NOMO-1 treated with DMSO at 0.1 percent for 48 hours (cell line): ENCODE results near the gene GOLGA1.
"Not testable (repeated sequence)": the region's sequence is repeated elsewhere in the genome, so short reads cannot be mapped to it uniquely, and the experiment has no call there.

Source experiments
- DNase-seq: peaks from one replicate; lab custom pipeline; 2025; ENCODE audit not compliant: unreplicated experiment; lab: John Stamatoyannopoulos, UW

Gene GOLGA1

DNA sequence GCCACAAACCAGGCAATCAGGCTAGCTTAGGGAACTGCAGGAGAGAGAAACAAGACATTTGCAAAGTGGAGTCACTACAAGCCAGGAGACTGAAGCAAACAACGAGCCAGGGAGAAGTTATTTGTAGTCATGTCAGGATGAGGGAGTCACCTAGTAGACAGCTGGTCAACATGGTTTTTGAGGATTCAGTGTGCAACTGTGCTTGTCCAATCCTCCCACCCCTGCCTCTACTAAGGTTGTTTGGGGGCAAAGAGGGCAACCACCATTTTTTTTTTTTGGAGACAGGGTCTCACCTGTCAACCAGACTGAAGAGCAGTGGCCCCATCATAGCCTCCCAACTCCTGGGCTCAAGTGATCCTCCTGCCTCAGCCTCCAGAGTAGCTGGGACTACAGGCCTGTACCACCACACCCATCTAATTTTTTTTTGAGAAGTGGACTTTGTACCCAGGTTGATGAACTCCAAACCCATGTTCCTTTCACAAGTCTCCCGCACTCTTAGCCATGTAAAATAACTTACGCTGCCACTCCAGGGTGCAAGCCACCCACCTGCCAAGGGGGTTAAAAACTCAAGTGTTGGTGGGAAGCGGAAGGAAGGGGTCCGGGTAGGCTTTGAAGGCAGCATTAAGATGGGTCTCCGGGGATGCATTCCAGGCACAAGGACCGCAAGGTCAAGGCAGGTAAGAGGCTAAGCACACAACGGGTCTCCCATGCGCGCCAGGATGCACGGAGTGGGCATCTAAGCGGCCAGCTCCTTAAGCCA is 80.1 kb downstream of the GOLGA1 start:
- DNase-seq, result no peak

DNA sequence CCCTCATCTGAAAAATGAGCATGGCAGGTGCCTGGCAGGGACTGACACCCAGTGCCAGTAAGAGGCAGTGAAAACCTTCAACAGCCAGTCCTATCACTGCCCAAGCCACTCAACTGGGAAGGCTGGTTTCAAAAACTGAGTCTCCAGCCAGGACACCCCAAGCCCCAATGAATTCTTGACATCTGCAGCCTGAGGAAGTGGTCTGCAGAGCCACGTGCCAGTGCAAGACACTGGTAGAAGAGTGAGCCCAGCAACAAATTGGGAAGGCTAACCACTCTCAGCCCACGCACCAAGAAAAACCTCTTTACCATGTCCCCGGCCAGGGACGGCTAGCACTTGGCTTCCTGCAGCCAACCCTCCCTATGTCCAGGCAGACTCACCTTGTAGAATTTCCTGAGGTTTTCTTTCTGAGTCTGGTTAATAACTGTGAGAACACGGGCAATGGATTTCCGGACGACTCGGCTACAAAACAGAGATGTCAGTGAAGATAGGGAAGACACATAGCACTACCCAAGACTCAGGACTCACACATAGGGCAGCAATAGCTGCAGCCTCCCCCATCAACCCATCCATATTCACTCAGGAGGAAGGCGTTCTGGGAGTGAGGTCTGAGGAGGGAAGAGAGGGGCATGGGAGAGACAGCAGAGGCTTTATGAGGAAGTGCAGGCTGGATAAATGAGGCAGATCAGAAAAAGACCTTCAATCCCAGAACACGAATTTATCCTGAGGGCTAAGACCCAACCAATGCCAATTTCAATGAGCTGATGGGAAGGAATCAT is 80.9 kb downstream of the GOLGA1 start:
- DNase-seq, result no peak

DNA sequence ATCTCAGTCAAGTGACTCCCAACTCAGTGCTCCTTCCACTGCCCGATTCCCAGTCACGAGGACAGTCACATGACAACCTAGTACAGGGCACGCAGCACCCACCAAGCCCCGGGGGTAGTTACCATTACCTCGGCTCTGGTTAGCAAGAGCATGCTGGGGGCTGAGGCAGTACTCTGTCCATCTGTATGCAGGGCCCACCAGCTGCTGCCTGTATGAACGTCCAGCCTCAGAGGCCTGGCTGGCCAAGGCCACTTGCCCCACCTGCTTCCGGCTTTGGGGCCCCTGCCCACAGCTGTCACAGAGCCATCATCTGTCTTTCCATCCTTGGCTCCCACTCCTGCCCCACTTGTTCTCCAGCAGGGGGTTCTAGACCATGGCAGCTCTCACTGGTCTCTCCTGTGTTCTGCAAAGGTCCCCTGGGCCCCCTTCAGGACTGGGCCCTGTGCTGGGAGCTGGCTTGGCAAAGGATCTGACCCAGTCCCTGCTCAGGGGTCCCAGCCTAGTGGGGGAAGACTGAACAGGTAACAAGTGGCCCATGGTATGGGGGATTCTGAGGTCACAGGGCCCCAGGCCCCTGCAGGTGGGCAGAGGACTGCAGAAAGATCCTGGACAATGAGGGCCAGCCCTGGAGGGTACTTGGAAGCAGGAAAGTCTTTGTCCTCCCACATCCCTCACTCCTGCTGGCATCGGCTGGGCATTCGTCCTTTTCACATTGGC is 82.4 kb downstream of the GOLGA1 start:
- no peak for DNase-seq

DNA sequence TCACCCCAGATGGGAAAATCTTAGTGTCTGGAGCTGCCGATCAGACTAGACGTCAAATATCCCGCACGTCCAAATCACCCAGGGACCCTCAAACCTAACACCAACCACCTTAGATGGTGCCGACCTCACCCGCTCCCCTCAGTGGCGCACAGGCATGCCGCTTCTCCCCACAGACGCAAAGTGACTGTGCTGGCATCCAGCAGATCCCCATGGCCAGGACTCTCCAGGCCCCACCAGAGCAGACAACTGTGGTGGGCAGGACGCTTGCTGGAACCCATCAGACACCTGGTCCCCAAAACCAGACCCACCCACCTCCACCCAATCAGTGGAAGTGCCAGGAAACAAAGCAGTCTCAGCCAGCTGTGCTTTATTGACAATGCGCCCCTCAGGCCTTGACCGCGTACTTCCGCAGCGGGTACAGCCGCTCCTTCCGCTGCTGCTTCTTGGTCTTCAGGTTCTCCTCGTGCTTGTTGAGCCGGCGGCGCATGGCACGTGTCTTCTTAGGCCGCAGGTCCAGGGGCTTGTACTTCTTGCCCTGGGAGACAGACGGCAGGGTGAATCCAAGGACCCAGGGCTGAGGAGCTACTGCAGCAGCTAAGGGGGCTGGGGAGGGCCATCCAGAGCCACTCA is 83.2 kb downstream of the GOLGA1 start:
- DNase-seq, result no peak

DNA sequence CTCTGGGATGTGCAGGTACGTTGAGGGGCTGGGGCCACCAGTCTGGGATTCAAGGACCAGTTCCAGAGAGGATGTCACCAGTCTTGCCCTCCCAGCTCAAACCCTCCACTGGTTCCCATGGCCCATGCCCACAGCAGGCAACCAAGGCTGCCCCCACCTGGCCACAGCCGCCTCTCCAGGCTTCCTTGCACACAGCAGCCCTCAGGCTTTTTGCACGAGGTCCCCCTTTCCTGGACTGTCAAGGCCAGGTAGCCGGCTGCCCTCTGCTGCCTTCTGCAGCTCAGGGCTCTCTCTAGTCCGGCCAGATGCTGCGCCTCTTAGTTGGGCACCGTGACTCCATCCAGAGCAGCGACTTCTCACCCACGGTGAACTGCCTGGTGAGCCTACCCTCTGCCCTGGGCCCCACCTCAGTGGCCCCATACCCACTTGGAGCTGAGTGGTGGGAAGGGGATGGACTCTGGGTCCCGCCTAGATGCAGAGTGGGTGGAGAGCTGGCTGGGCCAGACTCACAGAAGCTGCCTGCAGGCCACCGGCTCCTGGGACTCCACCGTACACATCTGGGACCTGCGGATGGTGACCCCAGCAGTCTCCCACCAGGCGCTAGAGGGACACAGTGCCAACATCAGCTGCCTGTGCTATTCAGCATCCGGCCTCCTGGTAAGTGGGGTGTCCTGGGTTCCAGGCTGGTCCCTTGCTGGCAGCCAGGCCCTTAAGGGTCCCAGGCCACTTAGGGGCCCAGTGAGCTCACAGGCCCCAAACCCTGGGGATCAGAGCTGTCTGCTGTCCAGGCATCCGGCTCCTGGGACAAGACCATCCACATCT is 84.7 kb downstream of the GOLGA1 start:
- DNase-seq, result no peak

DNA sequence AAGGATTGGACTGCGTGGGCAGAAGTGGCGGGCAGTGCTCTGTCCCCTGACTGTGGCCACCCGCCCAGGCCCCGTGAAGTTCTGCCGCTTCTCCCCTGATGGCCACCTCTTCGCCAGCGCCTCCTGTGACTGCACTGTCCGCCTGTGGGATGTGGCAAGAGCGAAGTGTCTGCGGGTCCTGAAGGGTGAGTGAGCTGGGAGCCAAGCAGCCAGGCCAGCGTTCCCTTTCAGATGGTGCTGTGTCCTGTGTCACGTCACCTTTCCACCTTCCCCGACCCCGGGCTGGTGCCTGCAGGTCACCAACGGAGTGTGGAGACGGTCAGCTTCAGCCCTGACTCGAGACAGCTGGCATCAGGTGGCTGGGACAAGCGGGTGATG is 85.3 kb downstream of the GOLGA1 start:
- DNase-seq, result no peak

DNA sequence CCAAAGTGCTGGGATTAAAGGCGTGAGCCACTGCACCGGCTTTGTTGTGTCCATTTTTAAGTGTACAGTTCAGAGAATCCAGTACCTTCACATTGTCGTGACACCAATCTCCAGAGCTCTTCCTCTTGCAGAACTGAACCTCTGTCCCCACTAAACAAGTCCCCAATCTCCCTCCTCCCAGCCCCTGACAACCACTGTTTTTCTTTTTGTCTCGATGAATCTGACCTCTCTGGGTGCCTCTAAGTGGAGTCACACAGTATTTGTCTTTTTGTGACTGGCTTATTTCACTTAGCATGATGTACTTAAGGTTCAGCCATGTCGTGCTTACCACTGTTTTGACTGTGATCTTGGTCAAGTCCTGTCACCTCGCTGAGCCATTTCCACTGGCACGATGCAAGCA is 86.1 kb downstream of the GOLGA1 start:
- no peak for DNase-seq

DNA sequence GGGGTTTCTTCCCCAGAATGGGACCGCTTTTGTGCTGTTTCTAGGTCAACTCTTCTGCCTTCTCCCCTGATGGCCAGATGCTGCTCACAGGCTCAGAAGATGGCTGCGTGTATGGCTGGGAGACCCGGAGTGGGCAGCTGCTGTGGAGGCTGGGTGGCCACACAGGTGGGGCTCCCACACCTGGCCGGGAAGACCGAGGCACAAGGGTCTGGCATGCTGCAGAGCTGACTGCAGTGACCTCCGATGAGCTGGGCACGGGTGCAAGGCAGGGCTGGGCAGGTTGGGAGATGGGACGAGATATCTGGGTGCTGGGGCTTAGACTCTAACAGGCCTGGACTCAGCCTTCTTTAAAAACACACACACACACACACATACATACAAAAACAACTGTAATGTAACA is 86.7 kb downstream of the GOLGA1 start:
- DNase-seq, result no peak

DNA sequence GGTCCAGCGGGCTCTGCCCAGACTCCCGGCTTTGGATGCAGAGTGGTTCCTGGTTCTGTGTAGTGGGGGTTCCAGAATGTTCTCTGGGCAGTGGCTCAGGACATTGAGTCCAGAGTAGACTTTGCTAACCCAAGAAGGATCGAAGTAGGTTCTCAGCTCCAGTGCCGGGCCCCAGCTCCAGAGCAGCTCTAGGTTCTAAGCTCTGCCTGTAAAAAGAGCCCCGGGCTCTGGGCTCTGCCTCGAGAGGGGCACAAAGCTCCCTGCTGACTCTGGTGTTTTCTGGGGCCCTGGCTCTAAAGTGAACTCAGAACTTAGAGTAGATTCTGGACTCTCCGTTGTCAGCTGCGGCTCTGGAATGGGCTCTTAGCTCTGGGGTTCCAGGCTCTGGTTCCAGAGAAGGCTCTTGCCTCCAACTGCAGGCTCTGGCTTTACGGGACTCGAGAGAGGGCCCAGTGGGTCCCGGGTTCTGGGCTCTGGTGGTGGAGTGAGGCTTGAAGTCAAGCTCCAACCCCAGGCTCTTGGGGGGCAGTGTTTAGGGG is 87.2 kb downstream of the GOLGA1 start:
- no peak for DNase-seq

DNA sequence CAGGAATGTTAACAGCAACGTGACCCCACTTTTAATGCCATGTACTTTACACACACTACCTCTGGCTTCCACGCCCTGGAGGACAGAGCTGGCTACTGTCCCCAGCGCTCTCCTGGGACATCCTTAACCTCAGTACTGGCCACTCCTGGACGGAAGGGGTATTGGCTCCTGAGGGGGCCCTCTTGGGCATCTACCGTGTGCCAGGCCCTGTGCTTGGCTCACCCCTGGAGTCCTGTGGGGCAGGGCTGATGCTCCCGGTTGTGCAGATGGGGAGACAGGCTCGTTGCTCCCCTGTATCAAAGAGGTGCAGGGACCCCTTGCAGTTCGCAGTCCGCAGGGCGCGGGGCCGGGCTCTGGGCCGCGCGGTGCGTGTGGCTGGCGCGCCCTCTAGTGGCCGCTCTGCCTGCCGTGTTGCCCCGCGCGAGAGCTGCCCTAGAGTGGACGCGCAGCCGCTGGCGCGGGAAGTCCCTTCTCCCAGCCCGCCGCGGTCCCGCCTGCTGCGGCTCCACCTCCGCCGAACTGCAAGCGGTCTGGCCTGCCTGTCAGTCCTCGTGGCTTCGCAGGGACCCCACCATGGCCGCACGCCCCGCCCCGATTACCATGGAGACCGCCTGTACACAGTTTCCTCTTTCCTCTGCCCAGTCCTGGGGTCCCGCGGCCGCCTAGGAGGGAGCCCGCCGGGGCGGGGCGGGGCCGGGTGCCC is 87.9 kb downstream of the GOLGA1 start, which contains the start of gene WDR38:
Gene WDR38 (plus strand): TSS at position 632 of the 703 bp plus-strand sequence. CDS start 72 bp downstream, outside the sequence.
- peak; percentile 64 for DNase-seq

DNA sequence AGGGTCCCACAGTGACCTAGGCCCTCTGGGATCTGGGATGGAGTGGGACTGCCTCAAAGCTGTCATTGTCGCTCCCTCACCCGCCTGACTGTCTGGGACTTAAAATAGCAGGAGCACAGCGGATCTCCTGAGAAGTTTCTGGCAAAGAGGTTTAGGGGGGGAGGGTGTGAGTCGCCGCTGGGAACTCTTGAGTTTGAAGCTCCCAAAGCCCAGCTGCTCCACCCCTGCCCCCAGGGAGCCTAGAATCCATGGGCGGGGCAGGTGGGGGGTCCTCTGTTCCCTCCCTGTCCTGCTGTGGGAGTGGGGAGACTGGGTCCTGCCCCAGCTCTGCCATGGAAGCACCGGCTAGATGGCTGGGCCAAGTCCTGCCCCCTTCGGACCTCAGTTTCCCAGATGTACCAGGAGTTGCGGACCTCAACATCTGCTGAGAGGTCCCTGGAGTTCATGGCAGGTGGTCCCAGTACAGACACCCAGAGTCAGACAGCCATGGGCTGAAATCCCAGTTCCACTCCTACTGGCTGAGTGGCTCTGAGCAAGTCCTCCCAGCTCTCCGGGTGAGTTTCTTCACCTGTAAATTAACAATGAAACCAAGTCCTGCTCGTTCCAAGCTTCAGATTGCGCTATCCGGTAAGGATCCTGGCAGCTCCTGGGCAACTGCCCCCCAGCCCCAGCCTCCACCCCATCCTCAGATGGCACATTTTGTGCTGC is 88.6 kb downstream of the GOLGA1 start:
- no peak for DNase-seq

DNA sequence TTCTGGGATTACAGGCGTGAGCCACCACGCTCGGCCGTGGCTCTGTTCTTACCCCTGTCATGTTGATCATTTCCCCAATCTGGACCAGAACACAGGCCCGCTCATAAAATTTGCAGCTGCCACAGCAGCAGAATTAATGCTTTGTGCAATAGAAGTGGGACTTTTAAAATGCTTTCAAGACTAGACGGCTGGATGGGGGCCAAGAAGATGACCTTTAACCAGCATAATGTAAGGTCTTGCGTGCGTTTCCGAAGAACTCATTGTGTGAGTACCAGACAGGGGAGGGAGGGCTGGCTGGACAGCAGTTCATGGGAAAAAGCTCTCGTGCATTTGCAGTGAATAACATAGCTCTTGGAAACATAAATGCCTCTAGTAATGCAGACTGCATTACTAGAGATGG is 91.1 kb downstream of the GOLGA1 start:
- no peak for DNase-seq

DNA sequence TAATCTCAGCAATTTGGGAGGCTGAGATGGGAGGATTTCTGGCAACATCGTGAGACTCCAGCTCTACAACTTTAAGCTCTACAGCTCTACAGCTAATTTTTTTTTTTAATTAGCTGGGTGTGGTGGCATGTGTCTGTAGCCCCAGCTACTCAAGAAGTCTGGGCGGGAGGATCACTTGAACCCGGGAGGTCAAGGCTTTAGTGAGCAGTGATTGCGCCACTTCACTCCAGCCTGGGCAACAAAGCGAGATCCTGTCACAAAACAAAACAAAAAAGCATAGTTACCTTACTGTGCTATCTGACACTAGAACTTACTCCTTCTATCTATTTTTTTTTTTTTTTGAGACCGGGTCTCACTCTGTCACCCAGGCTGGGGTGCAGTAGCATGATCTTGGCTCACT is 93.9 kb downstream of the GOLGA1 start:
- DNase-seq, result no peak

DNA sequence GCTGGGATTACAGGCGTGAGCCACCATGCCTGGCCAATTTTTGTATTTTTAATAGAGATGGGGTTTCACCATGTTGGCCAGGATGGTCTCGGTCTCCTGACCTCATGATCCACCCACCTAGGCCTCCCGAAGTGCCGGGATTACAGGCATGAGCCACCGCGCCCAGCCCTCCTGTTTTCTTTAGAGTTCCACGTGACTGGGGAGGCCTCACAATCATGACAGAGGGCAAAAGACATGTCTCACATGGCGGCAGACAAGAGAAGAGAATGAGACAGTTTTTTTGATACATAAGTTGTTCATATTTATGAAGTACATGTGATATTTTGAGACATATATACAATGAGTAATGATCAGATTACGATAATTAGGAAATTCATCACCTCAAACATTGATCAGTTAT is 94.4 kb downstream of the GOLGA1 start:
- not testable (repeated sequence) for DNase-seq

DNA sequence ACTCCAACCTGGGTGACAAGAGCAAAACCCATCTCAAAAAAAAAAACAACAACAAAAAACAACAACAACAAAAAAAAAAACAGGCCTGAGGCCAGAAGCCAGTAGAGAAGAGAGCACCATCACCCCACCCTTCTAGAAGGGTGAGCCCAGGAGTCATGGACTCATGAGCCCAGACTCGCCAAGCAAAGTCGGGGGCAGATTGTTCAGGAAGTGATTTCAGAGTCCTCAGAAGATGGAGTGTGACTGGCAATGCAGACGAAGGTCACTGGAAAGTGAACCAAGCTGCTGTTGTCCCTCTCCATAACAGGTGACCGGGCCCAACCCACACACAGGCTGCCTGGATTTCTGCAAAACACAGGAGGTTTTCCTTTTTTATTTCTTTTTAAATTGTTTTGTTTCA is 96.6 kb downstream of the GOLGA1 start:
- no peak for DNase-seq

DNA sequence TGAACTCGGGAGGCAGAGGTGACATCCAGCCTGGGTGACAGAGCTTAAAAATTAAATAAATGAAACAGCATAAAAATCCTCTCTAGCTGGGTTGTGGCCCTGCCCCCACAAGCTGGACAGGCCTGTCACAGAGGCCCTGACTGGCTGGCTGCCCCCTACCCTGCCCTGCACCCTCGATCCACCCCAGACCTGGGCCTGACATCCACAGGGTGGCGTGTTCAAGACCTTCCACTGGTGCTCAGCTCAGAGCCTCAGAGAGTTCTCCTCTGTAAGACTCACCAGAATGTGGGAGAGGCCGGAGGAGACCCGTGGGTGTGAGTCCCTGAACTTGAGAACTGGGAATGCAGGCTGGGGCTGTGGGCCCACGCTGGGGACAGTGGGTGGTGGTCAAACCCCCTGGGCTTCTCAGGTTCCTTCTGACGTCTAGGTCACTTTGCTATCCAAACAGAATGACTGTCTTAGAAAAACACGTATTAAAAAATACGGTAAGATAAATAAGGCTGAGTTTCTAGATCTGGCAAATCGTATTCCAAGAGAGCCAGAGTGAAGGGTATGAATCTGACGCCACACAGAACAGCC is 97.3 kb downstream of the GOLGA1 start:
- no peak for DNase-seq

DNA sequence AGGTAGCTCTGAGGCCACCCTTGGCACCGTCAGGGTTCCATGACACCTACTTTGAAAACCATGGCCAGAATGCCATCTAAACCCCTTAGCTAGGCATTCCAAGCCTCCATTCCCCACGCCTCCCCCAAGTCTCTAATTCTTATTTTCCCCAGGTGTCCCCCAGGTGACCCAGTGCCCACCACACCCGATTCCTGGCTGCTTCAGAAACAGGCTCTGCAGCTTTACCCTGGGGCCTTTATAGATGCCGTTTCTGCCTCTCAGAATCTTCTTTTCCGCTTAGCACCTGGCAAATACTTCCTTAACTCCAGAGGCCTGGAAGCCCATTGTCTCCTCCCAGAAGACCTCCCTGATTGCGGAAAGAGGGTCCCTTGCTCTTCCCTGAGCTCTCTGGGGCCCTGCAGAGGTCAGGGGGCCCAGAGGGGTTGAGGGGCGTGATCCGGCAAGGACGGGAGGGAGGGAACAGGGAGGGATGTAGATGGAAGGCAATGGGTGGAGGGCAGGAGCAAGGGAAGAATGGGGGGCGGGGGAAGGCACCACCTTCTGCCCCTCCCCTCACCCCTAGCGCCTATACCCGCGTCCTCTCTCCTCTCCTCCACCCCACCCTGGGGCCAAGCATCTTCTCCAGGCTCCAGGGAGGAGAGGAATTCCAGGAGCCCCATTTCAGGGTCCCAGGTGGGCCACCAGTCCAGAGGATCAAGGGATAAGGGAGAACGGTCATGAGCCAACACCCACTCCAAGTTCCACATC is 99.6 kb downstream of the GOLGA1 start:
- no peak for DNase-seq

DNA sequence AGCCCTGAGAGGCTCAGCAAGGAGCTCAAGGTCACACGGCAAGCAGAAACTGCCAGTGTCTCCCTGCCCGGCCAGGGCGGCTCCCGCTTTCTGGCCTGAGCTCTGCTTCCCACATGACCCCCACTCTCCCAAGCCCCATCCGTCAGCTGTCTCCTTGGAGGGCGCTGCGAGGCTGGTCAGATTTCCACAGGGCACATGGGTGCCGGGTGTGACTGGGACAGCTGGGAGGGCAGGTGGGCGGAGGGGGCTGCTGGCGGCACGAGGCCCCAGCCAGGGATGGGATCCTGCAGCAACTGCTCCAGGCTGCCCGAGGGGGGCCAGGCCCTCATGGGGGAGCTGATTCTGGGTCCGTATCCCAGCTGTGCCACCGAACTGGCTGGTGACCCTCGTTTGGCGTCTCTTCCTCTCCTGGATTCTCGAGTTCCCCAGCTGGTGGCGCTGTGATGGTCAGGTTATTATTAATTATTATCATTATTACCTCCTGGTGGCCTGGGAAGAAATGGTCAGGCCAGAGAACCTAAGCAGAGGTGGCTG is 100.5 kb downstream of the GOLGA1 start:
- no peak for DNase-seq
